ENCODE data around the gene CAPS.

Gene CAPS

DNA sequence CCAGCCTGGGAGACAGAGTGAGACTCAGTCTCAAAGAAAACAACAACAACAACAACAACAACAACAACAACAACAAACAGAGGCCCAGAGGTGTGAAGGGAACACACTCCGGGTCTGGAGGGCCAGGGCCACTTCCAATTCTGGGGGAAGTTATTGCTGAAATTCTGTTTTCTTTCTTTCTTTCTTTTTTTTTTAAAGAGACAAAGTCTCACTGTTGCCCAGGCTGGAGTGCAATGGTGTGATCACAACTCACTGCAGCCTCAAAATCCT is 3.5 kb upstream of the CAPS start:
- no peak for DNase-seq (ENCODE audit: low spot score)

DNA sequence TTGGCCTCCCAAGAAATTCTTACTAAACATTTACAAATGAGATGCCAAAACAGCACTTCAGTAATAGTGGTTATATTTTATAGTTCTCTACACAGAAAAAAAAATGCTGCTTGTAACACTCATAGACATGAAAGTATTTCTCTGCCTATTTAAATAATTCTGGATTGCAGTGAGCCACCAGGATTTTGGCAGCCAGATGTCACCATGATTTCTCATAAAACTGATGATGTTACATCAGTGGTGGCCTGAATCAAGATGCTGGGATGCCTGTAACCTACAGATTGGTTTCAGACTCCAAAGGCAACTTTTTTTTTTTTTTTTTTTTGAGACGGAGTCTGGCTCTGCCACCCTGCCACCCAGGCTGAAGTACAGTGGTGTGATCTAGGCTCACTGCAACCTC is 2.7 kb upstream of the CAPS start:
- no peak for DNase-seq (ENCODE audit: low spot score)

DNA sequence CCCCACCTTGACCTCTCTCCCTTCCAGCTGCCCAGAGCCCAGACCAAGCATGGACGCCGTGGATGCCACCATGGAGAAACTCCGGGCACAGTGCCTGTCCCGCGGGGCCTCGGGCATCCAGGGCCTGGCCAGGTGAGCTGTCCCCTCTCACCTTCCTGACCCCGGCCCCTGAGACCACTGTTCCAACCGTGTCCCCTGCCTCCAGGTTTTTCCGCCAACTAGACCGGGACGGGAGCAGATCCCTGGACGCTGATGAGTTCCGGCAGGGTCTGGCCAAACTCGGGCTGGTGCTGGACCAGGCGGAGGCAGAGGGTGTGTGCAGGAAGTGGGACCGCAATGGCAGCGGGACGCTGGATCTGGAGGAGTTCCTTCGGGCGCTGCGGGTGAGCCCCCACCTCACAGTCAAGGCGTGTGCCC is 312 bp downstream of the CAPS start:
- DNase-seq (ENCODE audit: low spot score) = no peak

DNA sequence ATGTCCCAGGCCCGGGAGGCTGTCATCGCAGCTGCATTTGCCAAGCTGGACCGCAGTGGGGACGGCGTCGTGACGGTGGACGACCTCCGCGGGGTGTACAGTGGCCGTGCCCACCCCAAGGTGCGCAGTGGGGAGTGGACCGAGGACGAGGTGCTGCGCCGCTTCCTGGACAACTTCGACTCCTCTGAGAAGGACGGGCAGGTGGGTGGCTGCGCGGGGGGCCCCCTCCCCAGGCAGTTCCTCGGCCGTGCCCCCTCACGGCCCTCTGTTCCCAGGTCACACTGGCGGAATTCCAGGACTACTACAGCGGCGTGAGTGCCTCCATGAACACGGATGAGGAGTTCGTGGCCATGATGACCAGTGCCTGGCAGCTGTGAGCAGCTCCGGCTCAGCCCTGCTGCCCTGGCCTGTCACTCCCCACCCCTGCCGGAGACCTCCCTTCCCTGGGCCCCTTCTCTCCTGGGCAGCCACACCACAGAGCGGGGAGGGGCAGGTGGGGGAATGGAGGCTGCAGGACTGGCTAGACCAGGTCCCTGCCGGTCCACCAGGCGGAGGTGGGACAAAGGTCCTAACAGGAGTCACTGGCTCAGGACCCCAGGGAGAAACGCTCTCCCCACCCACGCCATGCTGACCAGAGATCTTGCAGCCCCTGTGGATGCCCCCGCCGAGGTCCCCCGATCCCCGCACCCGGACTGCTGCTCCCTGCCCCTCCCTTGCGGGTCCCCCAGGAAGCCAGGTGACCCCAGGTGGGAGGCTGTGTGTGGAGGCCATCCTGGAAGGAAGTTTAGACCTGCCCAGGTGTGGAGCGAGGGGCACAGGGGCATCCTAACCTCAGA is 1.1 kb downstream of the CAPS start:
- DNase-seq (ENCODE audit: low spot score) = no peak

DNA sequence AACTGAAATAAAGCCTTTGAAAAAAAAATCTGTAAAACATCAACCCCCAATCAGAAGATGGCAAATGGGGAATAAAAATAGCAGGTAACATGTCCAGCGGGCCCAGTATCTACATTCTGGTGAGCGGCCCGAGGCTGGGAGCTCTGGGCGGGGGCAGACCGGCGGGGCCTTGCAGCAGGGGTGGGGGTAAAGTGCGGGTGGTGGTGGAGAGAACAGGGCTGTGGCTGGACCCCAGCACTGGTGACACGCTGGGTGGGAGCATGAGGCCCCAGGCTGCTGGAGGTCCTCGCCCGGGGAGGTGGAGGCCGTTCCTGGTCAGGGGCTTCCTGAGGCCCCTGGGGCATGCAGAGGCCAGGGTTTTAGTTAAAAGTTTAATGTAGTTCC is 1.7 kb downstream of the CAPS start:
- DNase-seq (ENCODE audit: low spot score) = no peak

DNA sequence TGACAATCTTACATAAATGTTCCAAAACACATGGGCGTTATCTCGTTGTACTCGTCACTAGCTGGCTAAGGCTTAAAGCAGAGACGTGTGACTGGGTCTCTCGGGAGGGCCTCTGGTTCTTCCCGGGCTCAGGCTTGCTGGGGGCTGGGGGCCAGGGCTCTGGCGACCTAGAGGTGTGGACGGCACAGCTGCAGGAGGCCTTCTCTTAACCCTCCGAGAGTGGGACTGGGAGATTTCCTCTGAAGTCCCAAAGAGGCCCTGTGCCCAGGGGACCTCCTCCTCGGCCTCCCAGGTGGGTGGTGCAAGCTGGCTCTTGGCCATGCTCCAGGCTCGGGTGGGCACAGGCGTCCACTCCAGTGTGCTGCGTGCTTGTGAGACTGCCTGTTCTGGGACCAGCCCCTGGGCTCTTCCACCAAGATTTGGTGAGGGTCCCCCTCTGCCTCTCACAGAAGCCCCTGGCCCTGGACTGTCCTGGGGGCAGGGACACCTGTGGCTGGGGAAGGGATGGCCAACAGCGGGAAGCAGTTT is 2.2 kb downstream of the CAPS start:
- DNase-seq (ENCODE audit: low spot score) = no peak

DNA sequence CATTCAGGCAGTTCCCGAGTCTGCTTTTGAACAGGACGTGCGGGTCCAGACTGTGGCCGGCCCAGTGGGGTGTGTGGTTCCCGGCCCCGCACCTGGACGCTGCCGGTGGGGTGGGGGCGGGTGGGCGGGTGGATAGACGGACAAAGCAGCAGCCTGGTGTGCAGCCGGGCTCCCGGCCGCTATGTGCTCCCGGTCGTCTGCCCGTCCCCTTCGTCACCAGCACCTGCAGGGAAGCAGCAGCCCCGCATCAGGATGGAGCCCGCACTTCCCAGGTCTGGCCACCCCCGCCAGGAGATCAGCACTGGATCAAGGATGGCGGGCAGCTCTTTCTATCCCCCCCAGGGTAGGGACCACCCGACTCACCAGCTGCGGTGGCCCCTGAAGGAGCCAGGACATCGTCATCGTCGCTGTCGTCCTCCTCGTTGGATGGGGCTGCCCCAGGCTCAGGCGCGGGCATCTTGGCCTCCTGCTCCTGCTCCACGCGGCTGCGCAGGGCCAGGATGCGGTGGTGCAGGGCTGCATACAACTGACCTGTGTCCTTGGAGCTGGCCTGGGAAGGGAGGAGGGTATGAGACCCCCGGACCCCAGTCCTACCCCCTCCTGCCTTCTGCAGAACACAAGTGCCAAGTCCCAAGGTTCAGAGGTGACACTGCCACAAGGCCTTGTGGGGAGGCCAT is 3.5 kb downstream of the CAPS start:
- DNase-seq (ENCODE audit: low spot score) = no peak

DNA sequence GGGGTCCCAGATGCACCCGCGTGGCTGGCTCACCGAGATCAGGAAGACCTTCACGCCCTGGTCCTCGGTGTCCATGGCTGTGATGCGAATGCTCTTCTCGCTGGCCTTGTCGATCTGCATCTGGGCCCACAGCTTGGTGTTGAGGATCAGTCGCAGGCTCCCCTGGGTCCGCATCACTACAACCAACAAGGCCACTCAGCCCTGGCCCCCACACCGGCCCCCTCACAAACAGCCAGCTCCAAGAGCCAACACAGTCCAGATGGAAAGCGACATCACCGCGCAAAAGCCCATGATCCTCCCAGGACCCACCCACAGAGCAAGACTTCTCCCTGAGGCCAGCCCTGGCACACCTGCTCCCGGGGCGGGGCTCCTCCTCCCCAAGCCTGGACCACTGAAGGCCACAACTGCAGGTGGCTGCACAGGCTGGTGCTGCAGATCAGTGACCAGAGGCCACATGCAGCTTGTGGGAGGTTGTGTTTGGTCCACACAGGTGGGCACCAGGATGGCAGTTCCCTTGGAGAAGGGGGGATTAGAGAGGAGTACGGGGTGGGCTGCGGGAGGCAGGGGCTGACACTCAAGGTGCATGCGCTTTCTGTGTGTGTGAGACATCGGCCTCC is 4.5 kb downstream of the CAPS start:
- no peak for DNase-seq (ENCODE audit: low spot score)

DNA sequence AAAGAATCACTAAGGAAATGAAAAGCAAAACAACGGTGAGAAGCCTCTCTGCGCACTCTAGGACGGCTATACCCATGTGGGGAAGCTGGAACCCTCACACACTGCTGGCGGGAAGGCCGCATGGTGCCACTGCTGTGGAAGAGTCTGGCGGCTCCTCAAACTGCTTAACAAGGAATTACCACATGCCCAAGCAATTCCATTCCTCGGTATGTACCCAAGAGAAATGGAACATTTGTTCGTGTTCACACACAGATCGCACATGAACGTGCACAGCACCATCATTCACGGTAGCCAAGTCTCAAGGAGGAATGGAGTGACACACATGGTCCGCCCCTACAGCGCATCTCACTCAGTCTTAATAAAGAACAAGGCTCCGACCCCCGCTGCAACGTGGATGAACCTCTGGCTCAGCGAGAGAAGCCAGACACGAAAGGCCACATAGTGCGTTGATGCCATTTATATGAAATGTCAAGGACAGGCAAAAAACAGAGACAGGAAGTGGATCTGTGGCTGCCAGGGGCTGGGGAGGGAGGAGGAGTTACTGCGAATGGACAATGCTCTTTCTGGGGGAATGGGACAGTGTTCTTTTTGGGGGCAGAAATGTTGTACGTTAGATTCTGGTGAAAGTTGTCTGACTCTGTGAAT is 7.6 kb downstream of the CAPS start:
- no peak for DNase-seq (ENCODE audit: low spot score)

DNA sequence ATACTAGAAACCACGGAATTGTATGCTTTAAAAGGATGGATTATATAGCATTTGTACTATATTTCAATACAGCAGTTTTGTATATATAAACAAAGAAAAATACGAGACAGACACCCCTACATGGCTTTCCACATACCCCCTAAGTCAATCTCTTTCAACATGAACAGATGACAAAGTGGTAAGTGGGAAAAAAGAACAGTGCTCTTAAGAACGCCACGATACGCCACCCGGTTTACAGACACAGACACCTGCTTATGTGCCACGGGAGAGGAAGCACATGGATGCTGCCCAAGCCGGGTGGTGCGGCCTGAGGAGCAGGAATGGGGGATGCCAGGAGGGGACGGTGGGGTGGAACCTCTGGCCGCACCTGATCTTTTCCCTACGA is 8.1 kb downstream of the CAPS start:
- DNase-seq (ENCODE audit: low spot score) = no peak

DNA sequence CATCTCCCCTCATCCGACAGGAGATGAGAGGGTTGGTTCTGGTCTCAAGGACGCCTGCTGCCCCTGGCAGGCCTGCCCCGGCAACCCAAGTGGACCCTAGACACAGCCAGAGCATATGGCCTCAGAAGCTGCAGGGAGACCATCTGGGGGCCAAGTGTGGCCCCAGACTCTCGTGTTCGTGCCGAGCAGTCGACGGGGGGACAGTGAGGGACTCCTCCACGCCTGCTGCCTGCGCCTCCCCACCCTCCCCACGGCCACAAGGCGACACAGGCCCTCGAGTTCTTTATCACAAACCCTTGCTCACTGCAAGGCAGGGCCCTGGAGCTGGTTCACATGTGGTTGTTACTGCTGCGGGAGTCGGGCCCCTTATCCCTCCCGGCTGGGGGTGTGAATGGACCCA is 9.3 kb downstream of the CAPS start:
- DNase-seq (ENCODE audit: low spot score) = no peak

DNA sequence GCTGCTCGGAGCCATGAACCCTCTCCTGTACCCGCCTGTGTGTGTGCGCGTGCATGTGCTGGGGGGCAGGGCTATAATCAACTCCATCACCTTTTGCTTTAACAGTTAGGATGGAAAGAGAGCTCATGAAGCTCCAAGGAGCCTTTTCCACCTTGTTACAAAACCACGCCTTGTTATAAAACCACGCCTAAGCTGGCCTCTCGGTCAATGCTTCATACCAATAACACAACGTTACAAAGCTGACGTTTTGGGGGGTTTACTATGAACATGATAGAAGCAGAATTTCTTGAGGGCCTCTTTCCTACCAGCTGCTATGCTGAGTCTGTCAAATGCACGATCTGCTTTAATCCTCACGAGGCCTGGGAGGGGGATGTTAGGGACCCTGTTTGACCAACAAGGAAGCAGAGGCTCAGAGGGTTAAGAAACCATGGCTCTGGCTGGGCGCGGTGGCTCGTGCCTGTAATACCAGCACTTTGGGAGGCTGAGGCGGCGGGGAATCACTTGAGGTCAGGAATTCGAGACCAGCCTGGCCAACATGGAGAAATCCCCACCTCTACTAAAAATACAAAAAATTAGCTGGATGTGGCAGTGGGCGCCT is 11.9 kb downstream of the CAPS start:
- DNase-seq (ENCODE audit: low spot score) = no peak

DNA sequence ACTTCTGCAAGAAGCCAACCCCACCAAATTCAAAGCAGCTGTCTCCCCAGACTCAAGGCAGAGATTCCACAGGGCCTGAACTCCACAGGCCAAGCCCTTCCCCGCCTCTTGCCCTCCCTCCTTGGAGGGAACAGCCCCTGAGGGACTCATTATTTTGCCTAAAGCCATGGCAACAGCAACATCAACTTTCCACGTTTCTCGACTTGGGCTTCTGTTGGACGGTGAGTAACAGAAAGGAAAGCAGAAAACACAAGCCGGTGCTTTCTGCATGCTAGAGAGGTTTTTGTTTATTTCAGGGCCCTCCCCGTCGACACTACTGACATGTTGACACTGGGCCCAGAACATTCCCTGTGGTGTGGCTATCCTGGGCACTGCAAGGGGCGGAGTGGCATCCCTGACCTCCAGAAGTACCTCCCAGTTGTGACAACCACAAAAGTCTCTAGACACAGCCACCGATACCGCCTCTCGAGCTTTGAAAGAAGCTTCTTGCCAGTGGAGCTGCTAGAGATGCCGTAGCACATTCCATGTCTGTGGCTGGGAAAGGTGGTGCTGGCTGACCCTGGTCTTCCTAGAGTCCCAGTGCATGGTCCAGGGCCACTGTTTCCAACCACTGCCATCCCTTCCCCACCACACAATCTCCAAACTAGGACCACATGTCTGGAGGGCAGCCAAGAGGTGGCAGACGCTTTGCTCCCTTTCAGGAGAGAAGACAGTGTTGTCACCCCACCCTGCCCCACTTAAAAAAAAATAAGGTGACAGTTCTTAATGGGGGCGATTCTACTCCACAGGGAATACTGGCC is 12.8 kb downstream of the CAPS start:
- DNase-seq (ENCODE audit: low spot score) = no peak

DNA sequence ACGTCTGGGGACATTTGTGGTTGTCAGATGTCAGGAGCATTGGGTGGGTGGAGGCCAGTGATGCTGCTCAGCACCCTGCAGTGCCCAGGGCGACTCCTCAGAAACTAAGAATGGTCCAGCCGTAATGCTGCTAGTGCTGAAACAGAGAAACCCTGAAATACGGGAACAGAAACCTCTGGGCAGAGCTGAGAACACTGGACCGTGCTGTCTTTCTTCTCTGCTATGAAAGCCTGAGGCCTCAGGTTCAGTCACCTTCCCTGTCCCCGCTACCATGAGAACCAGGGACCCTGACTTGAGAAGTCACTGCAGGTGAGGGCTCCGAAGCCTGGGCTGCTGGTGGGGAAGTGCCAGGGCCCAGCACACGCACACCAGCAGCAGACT is 13.4 kb downstream of the CAPS start:
- DNase-seq (ENCODE audit: low spot score) = no peak

DNA sequence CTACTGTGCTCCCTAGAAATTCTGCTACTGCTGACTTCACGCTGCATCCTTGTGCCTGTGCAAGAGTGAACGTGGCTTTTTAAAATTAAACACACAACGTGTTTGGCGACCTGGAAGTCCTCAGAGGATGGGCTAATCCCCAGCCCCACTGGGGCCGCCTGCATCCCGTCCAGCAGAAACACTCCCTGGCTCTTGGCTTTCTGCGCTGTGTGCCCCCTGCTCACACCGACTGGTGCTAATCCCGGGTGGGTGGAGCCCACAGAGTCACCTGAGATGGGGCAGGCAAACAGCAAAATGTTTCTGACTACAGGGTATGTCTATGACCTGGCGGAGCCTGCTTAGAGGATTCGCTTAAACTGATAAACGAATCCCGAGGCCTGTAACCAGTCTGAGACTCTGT is 15.1 kb downstream of the CAPS start:
- DNase-seq (ENCODE audit: low spot score) = no peak

DNA sequence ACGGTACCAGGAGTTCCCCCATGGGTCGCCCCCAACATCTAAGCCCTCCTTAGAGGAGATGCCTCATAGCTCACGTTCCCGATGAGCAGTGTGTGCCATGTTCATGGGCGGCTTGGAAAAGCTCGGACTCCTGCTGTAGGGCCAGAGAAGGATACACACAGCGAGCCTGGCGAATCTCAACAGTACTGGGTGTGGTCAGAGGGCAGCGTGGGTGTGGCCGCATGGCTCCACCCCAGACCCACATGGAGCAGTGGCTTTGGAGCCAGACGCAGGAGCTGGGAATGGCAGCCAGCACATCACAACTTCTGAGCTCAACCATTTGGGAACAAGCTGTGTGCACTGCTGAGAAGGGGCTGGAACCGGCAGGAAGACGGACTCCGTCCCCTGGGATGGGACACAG is 15.6 kb downstream of the CAPS start:
- DNase-seq (ENCODE audit: low spot score) = no peak

DNA sequence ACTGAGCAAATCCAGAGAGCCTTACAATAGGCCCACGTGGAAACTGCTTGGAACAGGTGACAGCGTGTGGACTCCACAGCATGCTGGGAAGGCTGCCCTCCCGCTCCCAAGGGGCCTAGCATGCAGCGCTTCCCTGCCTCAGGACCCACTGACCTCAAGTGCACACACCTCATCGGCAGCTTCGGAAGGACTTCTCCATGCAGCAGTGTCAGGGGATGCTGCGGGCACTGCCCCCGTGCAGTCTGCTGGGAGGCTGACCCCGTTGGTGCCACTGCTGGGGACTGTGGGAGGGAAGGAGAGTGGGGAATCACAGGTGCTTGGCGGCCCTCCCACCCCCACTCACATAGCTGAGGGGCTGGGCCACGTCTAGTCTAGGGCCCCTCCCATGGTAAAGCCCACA is 17.2 kb downstream of the CAPS start:
- DNase-seq (ENCODE audit: low spot score) = no peak

DNA sequence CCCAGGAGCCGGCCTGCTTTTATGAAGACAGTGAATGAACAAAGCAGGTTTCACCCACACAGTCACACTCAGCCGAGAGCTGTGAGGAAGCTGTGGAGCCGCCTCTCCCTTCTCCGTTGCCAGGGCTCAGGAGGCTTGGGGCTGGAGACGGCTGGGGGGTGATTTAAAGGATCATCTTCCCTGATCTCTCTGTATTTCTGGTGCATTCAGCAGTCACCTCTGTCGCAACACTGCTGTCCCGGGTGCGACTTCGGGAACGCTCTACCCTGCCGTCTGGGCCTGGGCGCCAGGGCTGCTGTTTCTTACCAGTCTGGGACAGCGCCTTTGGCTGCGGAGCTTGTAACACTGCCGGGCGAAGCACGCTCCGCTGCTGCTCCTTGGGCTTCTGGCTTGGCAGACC is 18.1 kb downstream of the CAPS start:
- DNase-seq (ENCODE audit: low spot score) = no peak

DNA sequence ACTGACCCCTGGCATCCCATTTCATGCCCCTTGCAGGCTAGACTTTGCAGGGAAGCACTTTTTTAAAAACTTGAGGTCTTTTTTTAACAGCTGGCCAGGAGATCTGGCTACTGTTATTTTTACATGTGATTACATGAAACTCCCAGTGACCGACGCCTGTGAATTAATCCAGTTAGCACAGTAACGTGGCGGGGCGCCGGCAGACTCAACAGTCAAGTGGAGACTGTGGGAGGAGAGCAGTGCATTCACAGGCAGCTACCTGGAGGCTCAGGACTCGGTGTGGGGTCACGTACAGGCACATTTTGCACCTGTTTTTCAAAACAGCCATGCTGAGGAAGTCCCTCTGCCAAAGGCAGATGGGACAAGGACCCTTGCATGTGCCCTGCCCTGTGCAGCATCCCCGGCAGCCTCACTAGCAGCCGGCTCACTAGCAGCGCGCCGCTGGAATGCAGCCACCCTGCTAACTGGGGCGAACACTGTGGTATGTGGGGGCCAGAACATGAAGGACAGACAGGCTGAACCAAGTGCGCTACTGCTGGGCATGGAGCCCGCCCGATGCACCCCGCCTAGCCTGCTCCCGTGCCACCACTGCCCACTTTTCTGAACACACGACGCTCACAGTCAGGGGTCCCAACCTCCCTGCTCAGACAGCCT is 18.7 kb downstream of the CAPS start:
- DNase-seq (ENCODE audit: low spot score) = no peak

DNA sequence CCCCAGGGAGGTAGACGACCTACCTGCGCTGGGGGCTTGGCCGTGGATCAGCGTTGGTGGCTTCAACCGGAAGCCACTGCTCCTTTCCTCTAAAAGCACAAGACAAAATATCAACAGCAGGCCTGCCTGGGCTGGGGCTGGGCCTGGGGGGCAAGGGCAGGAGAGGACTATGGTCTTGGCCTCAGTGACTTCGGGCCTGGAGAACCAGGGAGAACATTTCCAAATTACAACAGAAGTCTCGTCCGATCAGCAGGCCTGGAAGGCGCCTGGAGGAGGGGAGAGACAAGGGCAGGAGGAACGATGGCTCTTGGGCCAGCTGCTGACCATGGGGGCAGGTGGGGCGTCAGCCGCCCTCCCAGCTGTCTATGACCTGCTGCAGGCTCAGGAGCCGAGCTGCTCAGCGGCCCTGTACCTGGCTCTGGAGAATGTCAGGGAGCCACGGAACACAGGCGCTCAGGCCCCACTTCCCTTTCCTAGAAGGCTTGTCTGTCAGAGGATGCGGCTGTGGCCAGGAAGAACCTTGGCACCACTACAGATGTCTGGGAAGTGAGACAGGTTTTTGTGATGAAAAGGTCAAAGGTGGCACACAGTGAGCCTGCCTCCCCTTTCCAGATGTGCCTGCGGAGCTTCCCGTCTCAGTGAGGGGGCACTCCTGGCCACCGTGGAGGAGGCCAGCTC is 19.5 kb downstream of the CAPS start:
- no peak for DNase-seq (ENCODE audit: low spot score)

DNA sequence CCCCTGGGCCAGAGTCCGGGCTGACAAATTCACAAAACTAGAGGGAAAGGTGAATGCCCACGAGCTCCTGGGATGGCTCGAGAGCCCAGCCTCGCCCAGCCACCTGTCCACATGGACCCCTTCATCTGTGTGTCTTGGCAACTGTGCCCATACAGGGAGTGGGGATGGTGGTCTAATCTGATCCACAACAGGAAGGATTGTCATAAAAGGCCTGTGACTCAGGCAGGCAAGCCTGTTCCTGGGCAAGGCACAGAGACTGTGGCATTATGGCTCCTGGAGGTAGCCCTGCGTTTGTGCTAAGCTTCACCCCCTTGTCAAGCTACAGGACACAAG is 20.0 kb downstream of the CAPS start:
- no peak for DNase-seq (ENCODE audit: low spot score)
